Ovary (tissue), 3 donors: Measurements from ENCODE around the gene AMPH.

Experiments
- EP300 ChIP-seq: sonication (generic); formaldehyde crosslinking; IDR thresholded peaks from one replicate; pipeline ENCODE4 v1.6.1; 2017; ENCODE audit warnings: antibody characterized with exemption
- POLR2A ChIP-seq: fragments of 450-650 bp; IDR thresholded peaks from one replicate; pipeline ENCODE4 v1.6.1; 2017; ENCODE audit warnings: antibody characterized with exemption, mild to moderate bottlenecking, moderate library complexity
- TF ChIP-seq, protein P1 (sequence below), 3 donors: fragments of 450-650 bp in 2 of 3; fragments of 200-600 bp in 1 of 3; IDR thresholded peaks; one replicate each; pipeline versions ENCODE4 v1.5.1 to v1.8.0; 2016 to 2022; ENCODE audit warnings: antibody characterized with exemption in 3 of 3, mild to moderate bottlenecking in 1 of 3
- donor health status: DM: no; HTN: no; CAD: no.

DNA sequence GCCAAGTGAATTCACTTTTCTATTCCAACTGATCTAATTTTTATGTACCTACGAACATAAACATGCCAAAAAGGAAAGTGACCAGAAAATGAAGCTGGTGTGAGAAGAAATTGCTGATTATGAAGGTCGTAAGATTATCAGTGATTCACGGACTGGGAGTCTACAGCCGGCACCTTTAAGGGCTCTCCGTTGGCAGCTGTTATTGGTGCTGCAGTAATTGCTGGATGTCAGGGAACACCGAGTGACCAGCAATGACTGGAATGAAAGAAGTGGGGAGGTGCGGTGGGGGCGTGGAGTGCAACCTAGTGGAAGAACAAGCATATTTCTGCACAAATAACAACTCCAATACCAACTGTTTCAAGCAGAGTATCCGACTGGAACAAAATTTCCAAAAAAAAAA lies 247.9 kb downstream of the AMPH start:
- TF ChIP-seq, protein P1, sequence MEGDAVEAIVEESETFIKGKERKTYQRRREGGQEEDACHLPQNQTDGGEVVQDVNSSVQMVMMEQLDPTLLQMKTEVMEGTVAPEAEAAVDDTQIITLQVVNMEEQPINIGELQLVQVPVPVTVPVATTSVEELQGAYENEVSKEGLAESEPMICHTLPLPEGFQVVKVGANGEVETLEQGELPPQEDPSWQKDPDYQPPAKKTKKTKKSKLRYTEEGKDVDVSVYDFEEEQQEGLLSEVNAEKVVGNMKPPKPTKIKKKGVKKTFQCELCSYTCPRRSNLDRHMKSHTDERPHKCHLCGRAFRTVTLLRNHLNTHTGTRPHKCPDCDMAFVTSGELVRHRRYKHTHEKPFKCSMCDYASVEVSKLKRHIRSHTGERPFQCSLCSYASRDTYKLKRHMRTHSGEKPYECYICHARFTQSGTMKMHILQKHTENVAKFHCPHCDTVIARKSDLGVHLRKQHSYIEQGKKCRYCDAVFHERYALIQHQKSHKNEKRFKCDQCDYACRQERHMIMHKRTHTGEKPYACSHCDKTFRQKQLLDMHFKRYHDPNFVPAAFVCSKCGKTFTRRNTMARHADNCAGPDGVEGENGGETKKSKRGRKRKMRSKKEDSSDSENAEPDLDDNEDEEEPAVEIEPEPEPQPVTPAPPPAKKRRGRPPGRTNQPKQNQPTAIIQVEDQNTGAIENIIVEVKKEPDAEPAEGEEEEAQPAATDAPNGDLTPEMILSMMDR (IDR thresholded peaks at IDR 0.05): no peak
- TF ChIP-seq POLR2A: no peak
- no peak for TF ChIP-seq EP300
